B cell (primary cell): Measurements from ENCODE around the gene LRRC7.

ENCODE experiments used
- EZH2 ChIP-seq: IDR thresholded peaks from 2 replicates; pipeline ENCODE4 v1.6.1; 2012; ENCODE audit warnings: borderline replicate concordance, low read depth, mild to moderate bottlenecking, moderate library complexity, low read length; ENCODE audit not compliant: insufficient read depth, poor library complexity, severe bottlenecking
- TF ChIP-seq, protein P1 (sequence below): fragments of 200-600 bp; IDR thresholded peaks from one replicate; pipeline ENCODE4 v1.8.0; 2022; ENCODE audit warnings: antibody characterized with exemption, mild to moderate bottlenecking

DNA sequence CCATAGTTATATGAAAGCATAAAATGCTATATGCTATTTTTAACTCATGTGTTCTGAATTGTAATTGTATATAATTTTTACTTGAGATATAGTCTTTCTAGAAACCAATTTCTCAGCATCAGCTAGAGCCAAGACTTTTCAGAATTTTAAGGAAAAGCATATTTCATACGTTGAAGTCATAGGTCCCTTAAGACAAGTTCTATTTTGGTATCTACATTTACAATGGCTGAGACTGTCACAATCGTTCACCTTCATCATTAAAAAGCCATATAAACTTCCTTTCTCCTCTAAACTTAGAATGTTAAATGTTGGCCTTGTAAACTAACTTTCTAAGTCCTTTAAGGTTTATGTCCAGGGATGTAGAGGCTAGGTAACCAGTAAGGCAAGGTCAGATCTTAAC is 533.5 kb downstream of the LRRC7 start:
- TF ChIP-seq, protein P1, sequence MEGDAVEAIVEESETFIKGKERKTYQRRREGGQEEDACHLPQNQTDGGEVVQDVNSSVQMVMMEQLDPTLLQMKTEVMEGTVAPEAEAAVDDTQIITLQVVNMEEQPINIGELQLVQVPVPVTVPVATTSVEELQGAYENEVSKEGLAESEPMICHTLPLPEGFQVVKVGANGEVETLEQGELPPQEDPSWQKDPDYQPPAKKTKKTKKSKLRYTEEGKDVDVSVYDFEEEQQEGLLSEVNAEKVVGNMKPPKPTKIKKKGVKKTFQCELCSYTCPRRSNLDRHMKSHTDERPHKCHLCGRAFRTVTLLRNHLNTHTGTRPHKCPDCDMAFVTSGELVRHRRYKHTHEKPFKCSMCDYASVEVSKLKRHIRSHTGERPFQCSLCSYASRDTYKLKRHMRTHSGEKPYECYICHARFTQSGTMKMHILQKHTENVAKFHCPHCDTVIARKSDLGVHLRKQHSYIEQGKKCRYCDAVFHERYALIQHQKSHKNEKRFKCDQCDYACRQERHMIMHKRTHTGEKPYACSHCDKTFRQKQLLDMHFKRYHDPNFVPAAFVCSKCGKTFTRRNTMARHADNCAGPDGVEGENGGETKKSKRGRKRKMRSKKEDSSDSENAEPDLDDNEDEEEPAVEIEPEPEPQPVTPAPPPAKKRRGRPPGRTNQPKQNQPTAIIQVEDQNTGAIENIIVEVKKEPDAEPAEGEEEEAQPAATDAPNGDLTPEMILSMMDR = no peak
- no peak for TF ChIP-seq EZH2
